Keratinocyte (primary cell): Measurements from ENCODE around the gene KAT6B. TPM values are rescaled to one million over a fixed set of nuclear protein-coding genes. Genes with fewer than 3 reads are reported as not detected.

ENCODE experiments used
- DNase-seq: peaks from one replicate; pipeline ENCODE4 v3.0.0-alpha.2; 2011; ENCODE audit warnings: low read depth, missing footprints, low spot score
- FAIRE-seq: peaks from 2 replicates; lab custom pipeline; 2011; peaks lifted over from hg19 to GRCh38; lab: Jason Lieb, UNC
- H2AFZ ChIP-seq: 2 replicates; pipeline ENCODE4 v1.6.0; 2012; ENCODE audit warnings: low read length, control low read depth, inconsistent platforms; ENCODE audit not compliant: control insufficient read depth
- H3K27ac ChIP-seq: 2 replicates; pipeline ENCODE4 v1.5.1; 2011; ENCODE audit warnings: low read length; ENCODE audit not compliant: control insufficient read depth, insufficient read depth
- H3K27me3 ChIP-seq: 3 replicates; pipeline ENCODE4 v1.6.0; 2011; ENCODE audit warnings: low read length; ENCODE audit not compliant: control insufficient read depth, insufficient read depth; ENCODE audit errors: extremely low read depth
- H3K36me3 ChIP-seq, 2 experiments: 2 replicates in 1 of 2; 3 replicates in 1 of 2; pipeline ENCODE4 v1.5.1; 2011; ENCODE audit warnings: low read length in 2 of 2, mild to moderate bottlenecking in 1 of 2; ENCODE audit not compliant: control insufficient read depth in 2 of 2, insufficient read depth in 2 of 2; ENCODE audit errors: extremely low read depth in 1 of 2
- H3K4me1 ChIP-seq: 3 replicates; pipeline ENCODE4 v1.5.1; 2011; ENCODE audit warnings: low read length; ENCODE audit not compliant: control insufficient read depth, insufficient read depth; ENCODE audit errors: extremely low read depth
- H3K4me2 ChIP-seq: 3 replicates; pipeline ENCODE4 v1.6.0; 2011; ENCODE audit warnings: low read depth, low read length; ENCODE audit not compliant: control insufficient read depth, insufficient read depth; ENCODE audit errors: extremely low read depth
- H3K4me3 ChIP-seq, 3 experiments: fragments of 200-600 bp in 1 of 3; sonication (generic) in 1 of 3; 2 replicates in 2 of 3; 3 replicates in 1 of 3; pipeline ENCODE4 v1.5.1; 2011 to 2016; ENCODE audit warnings: low read length in 3 of 3, mild to moderate bottlenecking in 3 of 3, control low read depth in 2 of 3, inconsistent platforms in 1 of 3, low read depth in 1 of 3, mixed read lengths in 1 of 3, mixed run types in 1 of 3, moderate library complexity in 1 of 3; ENCODE audit not compliant: control insufficient read depth in 2 of 3, insufficient read depth in 2 of 3; ENCODE audit errors: extremely low read depth in 1 of 3
- H3K79me2 ChIP-seq: 2 replicates; pipeline ENCODE4 v1.6.0; 2012; ENCODE audit warnings: low read length; ENCODE audit not compliant: control insufficient read depth, insufficient read depth
- H3K9ac ChIP-seq: 3 replicates; pipeline ENCODE4 v1.6.0; 2011; ENCODE audit warnings: low read length; ENCODE audit not compliant: control insufficient read depth, insufficient read depth; ENCODE audit errors: extremely low read depth
- H3K9me1 ChIP-seq: 3 replicates; pipeline ENCODE4 v1.6.0; 2011; ENCODE audit warnings: low read length; ENCODE audit not compliant: control insufficient read depth, insufficient read depth; ENCODE audit errors: extremely low read depth
- H3K9me3 ChIP-seq: 2 replicates; pipeline ENCODE4 v1.5.1; 2012; ENCODE audit warnings: low read depth, low read length; ENCODE audit not compliant: control insufficient read depth
- H4K20me1 ChIP-seq: 3 replicates; pipeline ENCODE4 v1.6.0; 2011; ENCODE audit warnings: low read length; ENCODE audit not compliant: control insufficient read depth, insufficient read depth; ENCODE audit errors: extremely low read depth
- EZH2 ChIP-seq: IDR thresholded peaks from one replicate; pipeline ENCODE4 v1.6.1; 2012; ENCODE audit warnings: inconsistent platforms, mild to moderate bottlenecking, low read length, moderate library complexity
- dilution Hi-C: fragments of 300-500 bp; cut with MboI; formaldehyde crosslinking; loops from one replicate; pipeline ENCODE4 v1.7.0; 2020; ENCODE audit warnings: low sequenced_read_pairs; ENCODE audit not compliant: extremely low pct_ligation_motif_present
- polyA plus RNA-seq, 5 experiments: library from polyadenylated mRNA; depleted of rRNA in 3 of 5; stranded (reverse) in 3 of 5; stranded (forward) in 1 of 5; unstranded in 1 of 5; fragments of >200 nt; gene quantifications; 1 replicate in 1 of 5; 2 replicates in 3 of 5; 3 replicates in 1 of 5; pipeline versions ENCODE4 v1.2.1 to v1.2.3, GENCODE V29; 2011 to 2012; ENCODE audit warnings: missing spikeins in 2 of 5, low read depth in 1 of 5, low replicate concordance in 1 of 5
- TF ChIP-seq, protein P1 (sequence below), 3 experiments: IDR thresholded peaks in 1 of 3; conservative IDR thresholded peaks in 1 of 3; optimal IDR thresholded peaks in 1 of 3; 2 replicates in 2 of 3; 3 replicates in 1 of 3; pipeline versions ENCODE3 to v1.5.1; 2011; ENCODE audit warnings: low read length in 3 of 3, mild to moderate bottlenecking in 3 of 3, moderate library complexity in 2 of 3, control low read depth in 1 of 3, inconsistent platforms in 1 of 3; ENCODE audit not compliant: insufficient read depth in 2 of 3; ENCODE audit errors: extremely low read depth in 1 of 3

The KAT6B gene
- polyA plus RNA-seq, 1 donor (not counting 4 experiments of a cell fraction or from before 2014, with no cell fraction given) = 2.9 TPM

DNA sequence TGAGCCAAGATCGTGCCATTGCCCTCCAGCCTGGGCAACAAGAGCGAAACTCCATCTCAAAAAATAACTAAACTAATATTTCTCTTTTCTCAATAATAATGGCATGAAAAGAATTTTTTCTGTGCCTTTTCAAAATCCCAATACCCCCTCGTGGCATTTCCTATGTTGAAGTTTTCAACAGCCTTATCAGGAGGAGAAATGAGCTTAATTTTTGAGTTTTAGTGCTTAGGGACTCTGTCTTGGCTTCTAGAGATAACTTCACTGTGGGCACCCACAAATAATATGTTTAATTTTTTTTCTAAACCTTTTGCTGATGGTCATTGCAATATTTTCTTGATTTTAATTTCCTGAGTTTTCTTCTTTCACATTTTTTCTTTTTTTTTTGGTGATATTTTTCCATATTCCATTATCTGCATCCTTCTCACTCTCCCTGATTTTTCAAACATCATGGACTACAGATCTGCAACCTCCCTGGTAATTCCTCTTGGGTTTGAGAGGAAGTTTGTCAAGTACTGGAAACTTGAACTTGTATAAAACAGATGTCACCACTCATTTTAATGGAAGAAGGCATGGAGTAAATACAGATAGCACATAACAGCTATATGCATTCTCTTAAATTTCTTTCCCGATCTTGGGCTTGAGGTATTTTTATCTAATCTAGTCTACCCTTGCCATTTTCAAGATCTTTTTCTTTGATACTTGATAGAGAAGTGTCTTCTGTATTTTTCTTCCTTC is 84.0 kb downstream of the KAT6B start:
- Histone ChIP-seq H4K20me1 (no peaks in the 10 kb centered on the region), H3K27ac (no peak overlapping the region)
- dilution Hi-C loops = no loop called here

DNA sequence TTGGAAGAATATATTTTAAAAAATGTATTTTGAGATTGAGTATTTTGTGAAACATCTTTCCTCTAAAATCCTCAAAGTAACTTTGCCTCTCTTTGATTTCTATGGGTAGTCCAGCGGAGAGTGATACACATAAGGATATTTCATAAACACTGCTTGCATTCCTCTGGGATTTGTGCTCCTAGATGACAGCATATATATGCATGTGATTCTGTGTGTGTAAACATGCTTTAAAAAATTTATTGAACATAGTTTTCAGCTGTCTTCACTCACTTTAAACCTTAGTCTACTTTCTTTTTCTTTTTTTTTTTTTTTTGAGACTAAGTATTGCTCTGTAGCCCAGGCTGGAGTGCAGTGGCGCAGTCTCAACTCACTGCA is 84.6 kb downstream of the KAT6B start:
- Histone ChIP-seq H3K79me2 (no peaks in the 10 kb centered on the region), H4K20me1 (no peaks in the 10 kb centered on the region), H3K9ac (no peak overlapping the region), H3K36me3 (no peaks in the 10 kb centered on the region), H3K4me2 (no peak overlapping the region), H3K4me3 (no peak overlapping the region), H3K9me3 (no peaks in the 10 kb centered on the region), H3K4me1 (peaks cover 5% of the 10 kb centered on the region), H2AFZ (no peak overlapping the region), H3K27me3 (no peaks in the 10 kb centered on the region), H3K9me1 (no peaks in the 10 kb centered on the region), H3K27ac (no peak overlapping the region)
- TF ChIP-seq, protein P1, sequence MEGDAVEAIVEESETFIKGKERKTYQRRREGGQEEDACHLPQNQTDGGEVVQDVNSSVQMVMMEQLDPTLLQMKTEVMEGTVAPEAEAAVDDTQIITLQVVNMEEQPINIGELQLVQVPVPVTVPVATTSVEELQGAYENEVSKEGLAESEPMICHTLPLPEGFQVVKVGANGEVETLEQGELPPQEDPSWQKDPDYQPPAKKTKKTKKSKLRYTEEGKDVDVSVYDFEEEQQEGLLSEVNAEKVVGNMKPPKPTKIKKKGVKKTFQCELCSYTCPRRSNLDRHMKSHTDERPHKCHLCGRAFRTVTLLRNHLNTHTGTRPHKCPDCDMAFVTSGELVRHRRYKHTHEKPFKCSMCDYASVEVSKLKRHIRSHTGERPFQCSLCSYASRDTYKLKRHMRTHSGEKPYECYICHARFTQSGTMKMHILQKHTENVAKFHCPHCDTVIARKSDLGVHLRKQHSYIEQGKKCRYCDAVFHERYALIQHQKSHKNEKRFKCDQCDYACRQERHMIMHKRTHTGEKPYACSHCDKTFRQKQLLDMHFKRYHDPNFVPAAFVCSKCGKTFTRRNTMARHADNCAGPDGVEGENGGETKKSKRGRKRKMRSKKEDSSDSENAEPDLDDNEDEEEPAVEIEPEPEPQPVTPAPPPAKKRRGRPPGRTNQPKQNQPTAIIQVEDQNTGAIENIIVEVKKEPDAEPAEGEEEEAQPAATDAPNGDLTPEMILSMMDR (optimal IDR thresholded peaks at IDR 0.05 in 1 of 3, IDR thresholded peaks at IDR 0.05 in 1 of 3, conservative IDR thresholded peaks at IDR 0.05 in 1 of 3; ENCODE audit: extremely low read depth in 1 of 3, insufficient read depth in 2 of 3, low read length in 3 of 3) = no peak
- TF ChIP-seq EZH2 = no peak
- dilution Hi-C loops = no loop called here
- DNase-seq (no peak), FAIRE-seq (no peak)

More for the DNA sequence above, 84.0 kb downstream of the KAT6B start:
- Histone ChIP-seq H3K4me3 (no peak overlapping the region), H3K4me2 (no peak overlapping the region), H3K9ac (no peak overlapping the region), H2AFZ (no peak overlapping the region), H3K9me3 (no peaks in the 10 kb centered on the region), H3K9me1 (no peaks in the 10 kb centered on the region), H3K36me3 (no peaks in the 10 kb centered on the region), H3K4me1 (peaks cover 5% of the 10 kb centered on the region), H3K79me2 (no peaks in the 10 kb centered on the region), H3K27me3 (no peaks in the 10 kb centered on the region)
- FAIRE-seq = no peak
- DNase-seq = no peak
- TF ChIP-seq, protein P1 (optimal IDR thresholded peaks at IDR 0.05 in 1 of 3, IDR thresholded peaks at IDR 0.05 in 1 of 3, conservative IDR thresholded peaks at IDR 0.05 in 1 of 3; ENCODE audit: extremely low read depth in 1 of 3, insufficient read depth in 2 of 3, low read length in 3 of 3) = no peak
- no peak for TF ChIP-seq EZH2
